Femur (tissue), 1 donor: Measurements from ENCODE around the gene GALNS.
"Not testable (repeated sequence)": the region's sequence is repeated elsewhere in the genome, so short reads cannot be mapped to it uniquely, and the experiment has no call there.

Experiments used
- DNase-seq: peaks from one replicate; pipeline ENCODE4 v3.0.0-alpha.2; 2017

The GALNS gene

GRCh38 chr16:88834670-88835069 lies 22.1 kb downstream of the GALNS start:
- DNase-seq: no peak

GRCh38 chr16:88833086-88833485 lies 23.7 kb downstream of the GALNS start:
- DNase-seq: no peak

GRCh38 chr16:88831838-88832237 lies 24.9 kb downstream of the GALNS start:
- DNase-seq: no peak

- no peak for DNase-seq
Measured at GRCh38 chr16:88830783-88831182, 26.0 kb downstream of the GALNS start.

- DNase-seq: no peak
Measured at GRCh38 chr16:88830258-88830657, 26.5 kb downstream of the GALNS start.

- no peak for DNase-seq
Measured at GRCh38 chr16:88828711-88829110, 28.0 kb downstream of the GALNS start.

GRCh38 chr16:88827727-88828126 lies 29.0 kb downstream of the GALNS start:
- no peak for DNase-seq

GRCh38 chr16:88826070-88826840 lies 30.5 kb downstream of the GALNS start:
- no peak for DNase-seq

- no peak for DNase-seq
Measured at GRCh38 chr16:88825146-88825545, 31.6 kb downstream of the GALNS start.

GRCh38 chr16:88824256-88825077 lies 32.3 kb downstream of the GALNS start:
- no peak for DNase-seq

- DNase-seq: not testable (repeated sequence)
Measured at GRCh38 chr16:88823646-88824045, 33.1 kb downstream of the GALNS start.

GRCh38 chr16:88822281-88823040 lies 34.3 kb downstream of the GALNS start:
- no peak for DNase-seq

GRCh38 chr16:88821168-88821850 lies 35.4 kb downstream of the GALNS start:
- no peak for DNase-seq

GRCh38 chr16:88820385-88821025 lies 36.2 kb downstream of the GALNS start:
- DNase-seq: no peak

- no peak for DNase-seq
Measured at GRCh38 chr16:88819126-88819525, 37.6 kb downstream of the GALNS start.

- no peak for DNase-seq
Measured at GRCh38 chr16:88818575-88818874, 38.2 kb downstream of the GALNS start.

GRCh38 chr16:88817785-88818574 lies 38.8 kb downstream of the GALNS start:
- no peak for DNase-seq

GRCh38 chr16:88816736-88817535 lies 39.8 kb downstream of the GALNS start:
- DNase-seq: no peak

GRCh38 chr16:88815901-88816589 lies 40.7 kb downstream of the GALNS start:
- no peak for DNase-seq

- no peak for DNase-seq
Measured at GRCh38 chr16:88815227-88815626, 41.5 kb downstream of the GALNS start.
